ENCODE measurements around the gene C1QTNF12. TPM values are rescaled to one million over a fixed set of nuclear protein-coding genes. Genes with fewer than 3 reads are reported as not detected.

The C1QTNF12 gene
- total RNA-seq, 6 experiments from 2014 or later: 0.40 to 4.0 (median 1.1) TPM; not detected in 1

GRCh38 chr1:1235016-1235744 is 11.3 kb downstream of the C1QTNF12 start:
- 63% methylated on average over 3 of the region's 27 CpGs for WGBS (ENCODE audit: insufficient coverage, low coverage, low lambda C conversion rate, missing lambda C conversion rate)
- ATAC-seq: no peak
- intact Hi-C loops (cut with DNase I): no loop called here
- H3K4me1 ChIP-seq: peaks cover 0 to 42% (median 3%) of the 10 kb centered on the region in 4 donors
- no peaks in the 10 kb centered on the region for H3K9me3 ChIP-seq
- H3K36me3 ChIP-seq: no peaks in the 10 kb centered on the region
- TF ChIP-seq CTCF (IDR thresholded peaks at IDR 0.05): no peak
- H3K4me3 ChIP-seq: no peak overlapping the region
- no peak overlapping the region for H3K27ac ChIP-seq
- no peak for DNase-seq
- H3K27me3 ChIP-seq: no peaks in the 10 kb centered on the region

- no peak for TF ChIP-seq CTCF (IDR thresholded peaks at IDR 0.05)
- TF ChIP-seq POLR2A (IDR thresholded peaks at IDR 0.05): no peak
- Histone ChIP-seq H3K27me3 (no peaks in the 10 kb centered on the region), H3K4me1 (peaks cover 0 to 39% (median 7%) of the 10 kb centered on the region in 4 donors), H3K9me3 (no peaks in the 10 kb centered on the region), H3K36me3 (no peaks in the 10 kb centered on the region), H3K4me3 (no peak overlapping the region), H3K27ac (no peak overlapping the region)
- WGBS (ENCODE audit: insufficient coverage, low coverage, low lambda C conversion rate, missing lambda C conversion rate): 90% methylated on average over 2 of the region's 28 CpGs
- ATAC-seq (no peak), DNase-seq (no peak)
- intact Hi-C loops (cut with DNase I): no loop called here
Observed at GRCh38 chr1:1234180-1234808, 12.2 kb downstream of the C1QTNF12 start.

GRCh38 chr1:1233567-1233892 is 13.0 kb downstream of the C1QTNF12 start:
- intact Hi-C loops (cut with DNase I): no loop called here
- whole genome bisulfite sequencing (ENCODE audit: insufficient coverage, low coverage, low lambda C conversion rate, missing lambda C conversion rate): 94% methylated on average over 15 of the region's 15 CpGs
- no peaks in the 10 kb centered on the region for H3K27me3 ChIP-seq
- no peak overlapping the region for H3K4me3 ChIP-seq
- no peak for ATAC-seq
- peaks cover 0 to 6% (median under 1%) of the 10 kb centered on the region in 4 donors for H3K36me3 ChIP-seq
- peaks cover 0 to 37% (median 7%) of the 10 kb centered on the region in 4 donors for H3K4me1 ChIP-seq
- DNase-seq: no peak
- TF ChIP-seq POLR2A (IDR thresholded peaks at IDR 0.05) (no peak), CTCF (IDR thresholded peaks at IDR 0.05) (no peak)
- no peak overlapping the region for H3K27ac ChIP-seq
- H3K9me3 ChIP-seq: no peaks in the 10 kb centered on the region

- no peak for DNase-seq
- peak overlapping the region in 2 of 3 donors; percentile 4 to 46 for H3K4me3 ChIP-seq
Observed at GRCh38 chr1:1232796-1233566, 13.5 kb downstream of the C1QTNF12 start.

More at GRCh38 chr1:1232796-1233566, 13.5 kb downstream of the C1QTNF12 start:
- Histone ChIP-seq H3K27ac (no peak overlapping the region), H3K27me3 (no peaks in the 10 kb centered on the region), H3K36me3 (peaks cover 0 to 11% (median 3%) of the 10 kb centered on the region in 4 donors), H3K9me3 (no peaks in the 10 kb centered on the region), H3K4me1 (peaks cover 0 to 37% (median 7%) of the 10 kb centered on the region in 4 donors)
- intact Hi-C loops (cut with DNase I): no loop called here
- WGBS (ENCODE audit: insufficient coverage, low coverage, low lambda C conversion rate, missing lambda C conversion rate): no CpG with 5 or more reads among the region's 98 CpGs
- ATAC-seq: no peak
- no peak for TF ChIP-seq CTCF (IDR thresholded peaks at IDR 0.05)
- TF ChIP-seq POLR2A (IDR thresholded peaks at IDR 0.05): no peak
